NCI-H1417 (cell line): ENCODE results near the gene TAS2R16.

Experiments
- DNase-seq, 3 experiments: peaks; one replicate each; lab custom pipeline; 2025; lab: John Stamatoyannopoulos, UW

Gene TAS2R16

GRCh38 chr7:122995600-122995999 is at the start of gene TAS2R16:
Gene TAS2R16, minus strand, starts transcription at chr7:122995700. Its CDS starts 66 bp downstream, at chr7:122995634.
- DNase-seq: no peak

- no peak for DNase-seq
Observed at GRCh38 chr7:123043642-123044041, 48.1 kb upstream of the TAS2R16 start.

GRCh38 chr7:123041101-123041500 is 45.6 kb upstream of the TAS2R16 start:
- no peak for DNase-seq

GRCh38 chr7:123039269-123039668 is 43.8 kb upstream of the TAS2R16 start:
- DNase-seq: peak in 1 of 3 experiments; percentile 32

GRCh38 chr7:123034106-123034505 is 38.6 kb upstream of the TAS2R16 start:
- DNase-seq: no peak

- peak in 1 of 3 experiments; percentile 27 for DNase-seq
Observed at GRCh38 chr7:123030631-123031030, 35.1 kb upstream of the TAS2R16 start.

GRCh38 chr7:123028339-123028738 is 32.8 kb upstream of the TAS2R16 start:
- DNase-seq: peak in 1 of 3 experiments; percentile 59

GRCh38 chr7:123026251-123026650 is 30.8 kb upstream of the TAS2R16 start:
- DNase-seq: no peak

- DNase-seq: no peak
Observed at GRCh38 chr7:123024989-123025758, 29.7 kb upstream of the TAS2R16 start.

GRCh38 chr7:123023126-123023525 is 27.6 kb upstream of the TAS2R16 start:
- no peak for DNase-seq

- no peak for DNase-seq
Observed at GRCh38 chr7:123022576-123022975, 27.1 kb upstream of the TAS2R16 start.

GRCh38 chr7:123012435-123012834 is 16.9 kb upstream of the TAS2R16 start:
- DNase-seq: no peak

GRCh38 chr7:123011766-123012369 is 16.4 kb upstream of the TAS2R16 start:
- DNase-seq: no peak

- no peak for DNase-seq
Observed at GRCh38 chr7:123004931-123005330, 9.4 kb upstream of the TAS2R16 start.

- no peak for DNase-seq
Observed at GRCh38 chr7:123003539-123004126, 8.1 kb upstream of the TAS2R16 start.

- DNase-seq: no peak
Observed at GRCh38 chr7:122989577-122989976, 5.9 kb downstream of the TAS2R16 start.

- no peak for DNase-seq
Observed at GRCh38 chr7:122989041-122989440, 6.5 kb downstream of the TAS2R16 start.

- no peak for DNase-seq
Observed at GRCh38 chr7:122988333-122988732, 7.2 kb downstream of the TAS2R16 start.

GRCh38 chr7:122987463-122987862 is 8.0 kb downstream of the TAS2R16 start:
- no peak for DNase-seq

GRCh38 chr7:122984021-122984420 is 11.5 kb downstream of the TAS2R16 start:
- no peak for DNase-seq

- no peak for DNase-seq
Observed at GRCh38 chr7:122983261-122983660, 12.2 kb downstream of the TAS2R16 start.

GRCh38 chr7:122975341-122975740 is 20.2 kb downstream of the TAS2R16 start:
- DNase-seq: no peak

- no peak for DNase-seq
Observed at GRCh38 chr7:122974229-122974628, 21.3 kb downstream of the TAS2R16 start.
